Measurements from ENCODE around the gene PALS2. TPM values are rescaled to one million over a fixed set of nuclear protein-coding genes. Genes with fewer than 3 reads are reported as not detected.

The PALS2 gene, protein sequence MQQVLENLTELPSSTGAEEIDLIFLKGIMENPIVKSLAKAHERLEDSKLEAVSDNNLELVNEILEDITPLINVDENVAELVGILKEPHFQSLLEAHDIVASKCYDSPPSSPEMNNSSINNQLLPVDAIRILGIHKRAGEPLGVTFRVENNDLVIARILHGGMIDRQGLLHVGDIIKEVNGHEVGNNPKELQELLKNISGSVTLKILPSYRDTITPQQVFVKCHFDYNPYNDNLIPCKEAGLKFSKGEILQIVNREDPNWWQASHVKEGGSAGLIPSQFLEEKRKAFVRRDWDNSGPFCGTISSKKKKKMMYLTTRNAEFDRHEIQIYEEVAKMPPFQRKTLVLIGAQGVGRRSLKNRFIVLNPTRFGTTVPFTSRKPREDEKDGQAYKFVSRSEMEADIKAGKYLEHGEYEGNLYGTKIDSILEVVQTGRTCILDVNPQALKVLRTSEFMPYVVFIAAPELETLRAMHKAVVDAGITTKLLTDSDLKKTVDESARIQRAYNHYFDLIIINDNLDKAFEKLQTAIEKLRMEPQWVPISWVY
- 1 to 10 TPM; 5.6 to 6.4 (median 6.0) TPM for total RNA-seq

DNA sequence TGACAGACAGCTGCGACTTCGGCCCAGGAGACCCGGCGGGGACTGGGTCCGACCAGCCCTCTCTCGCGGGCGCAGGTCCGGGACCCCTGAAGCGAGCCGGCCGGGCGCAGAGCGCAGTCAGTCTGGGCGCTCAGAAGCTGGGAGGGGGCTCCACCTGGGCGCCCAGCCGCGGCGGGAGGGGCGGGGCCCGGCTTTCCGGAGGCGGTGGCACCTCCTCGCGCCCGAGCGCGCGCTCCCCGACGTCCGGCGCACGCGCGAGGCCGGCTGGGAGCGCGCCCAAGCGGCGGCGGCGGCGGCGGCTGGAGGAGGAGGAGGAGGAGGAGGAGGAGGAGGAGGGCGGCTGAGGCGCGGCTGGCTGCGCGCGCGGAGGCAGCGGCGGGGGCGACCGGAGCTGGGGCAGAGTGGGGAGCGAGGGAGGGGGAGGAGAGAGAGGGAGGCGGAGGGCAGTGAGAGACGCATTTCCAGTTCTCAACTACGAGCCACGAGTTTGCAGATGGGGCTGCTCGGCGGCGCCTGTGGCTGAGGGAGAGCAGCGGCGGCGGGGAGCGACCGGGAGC lies at the start of gene PALS2:
Gene PALS2, plus strand, starts transcription at position 456 of the 557 bp plus-strand sequence. CDS start 50,216 bp downstream, outside the sequence.
- no peak for TF ChIP-seq POLR2AphosphoS5 (IDR thresholded peaks at IDR 0.05)
- TF ChIP-seq, protein P1, sequence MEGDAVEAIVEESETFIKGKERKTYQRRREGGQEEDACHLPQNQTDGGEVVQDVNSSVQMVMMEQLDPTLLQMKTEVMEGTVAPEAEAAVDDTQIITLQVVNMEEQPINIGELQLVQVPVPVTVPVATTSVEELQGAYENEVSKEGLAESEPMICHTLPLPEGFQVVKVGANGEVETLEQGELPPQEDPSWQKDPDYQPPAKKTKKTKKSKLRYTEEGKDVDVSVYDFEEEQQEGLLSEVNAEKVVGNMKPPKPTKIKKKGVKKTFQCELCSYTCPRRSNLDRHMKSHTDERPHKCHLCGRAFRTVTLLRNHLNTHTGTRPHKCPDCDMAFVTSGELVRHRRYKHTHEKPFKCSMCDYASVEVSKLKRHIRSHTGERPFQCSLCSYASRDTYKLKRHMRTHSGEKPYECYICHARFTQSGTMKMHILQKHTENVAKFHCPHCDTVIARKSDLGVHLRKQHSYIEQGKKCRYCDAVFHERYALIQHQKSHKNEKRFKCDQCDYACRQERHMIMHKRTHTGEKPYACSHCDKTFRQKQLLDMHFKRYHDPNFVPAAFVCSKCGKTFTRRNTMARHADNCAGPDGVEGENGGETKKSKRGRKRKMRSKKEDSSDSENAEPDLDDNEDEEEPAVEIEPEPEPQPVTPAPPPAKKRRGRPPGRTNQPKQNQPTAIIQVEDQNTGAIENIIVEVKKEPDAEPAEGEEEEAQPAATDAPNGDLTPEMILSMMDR (IDR thresholded peaks at IDR 0.05) = no peak
- peaks cover 17% of the 10 kb centered on the region for H3K4me1 ChIP-seq
- H3K36me3 ChIP-seq = no peaks in the 10 kb centered on the region
- no peaks in the 10 kb centered on the region for H3K9me3 ChIP-seq
- 0% methylated on average over 28 of the region's 69 CpGs for WGBS
- no peaks in the 10 kb centered on the region for H3K27me3 ChIP-seq
- peak; percentile 74 to 76 for DNase-seq (ENCODE audit: low spot score in 2 of 2)
- peak within 1 kb of the TSS; percentile 79 for H3K4me3 ChIP-seq
- peak within 1 kb of the TSS; percentile 85 for H3K27ac ChIP-seq

DNA sequence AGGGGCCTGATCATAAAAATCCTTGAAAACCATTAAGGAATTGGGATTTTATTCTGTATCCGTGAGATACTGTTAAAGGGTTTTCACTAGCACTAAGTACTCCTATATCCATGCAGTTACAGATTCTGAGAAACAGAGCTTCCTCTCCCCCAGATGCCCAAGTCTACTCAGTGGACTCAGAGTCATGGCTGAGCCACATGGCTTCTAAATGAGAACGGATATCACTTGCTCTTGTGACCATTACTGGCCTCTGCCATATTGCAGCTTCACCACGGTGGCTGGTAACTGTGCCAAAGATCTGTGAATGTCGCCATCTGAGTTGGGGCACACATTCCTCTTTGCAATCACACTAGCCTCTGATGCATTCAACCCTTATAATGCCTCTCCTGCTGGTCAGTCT lies 42.0 kb upstream of the PALS2 start:
- TF ChIP-seq POLR2A (IDR thresholded peaks at IDR 0.05) = no peak
- TF ChIP-seq POLR2AphosphoS5 (IDR thresholded peaks at IDR 0.05) = no peak
- no peak for TF ChIP-seq EP300 (IDR thresholded peaks at IDR 0.05)
- TF ChIP-seq, protein P1 (IDR thresholded peaks at IDR 0.05) = no peak
- 94% methylated on average over 4 of the region's 4 CpGs for WGBS

DNA sequence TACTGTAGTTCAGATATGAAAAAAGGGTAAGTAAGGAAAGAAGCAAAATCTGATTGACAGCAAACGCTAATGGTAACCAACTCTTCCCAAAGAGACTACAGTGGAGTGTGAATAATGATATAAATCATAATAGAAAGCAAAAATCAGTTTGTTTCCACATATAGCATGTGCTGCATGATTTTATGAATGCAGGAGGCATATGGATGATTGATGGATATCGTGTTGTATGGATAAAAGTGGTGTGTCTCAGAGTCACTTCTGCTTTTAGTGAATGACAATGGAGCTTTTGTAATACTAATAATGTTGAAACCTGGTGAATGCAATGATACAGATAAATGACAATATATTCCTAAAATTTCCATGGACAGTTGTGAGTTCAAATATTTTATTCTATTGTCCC lies 36.6 kb upstream of the PALS2 start:
- WGBS = 51% methylated on average over 2 of the region's 2 CpGs
- DNase-seq (ENCODE audit: low spot score in 2 of 2) = no peak
- TF ChIP-seq POLR2A (IDR thresholded peaks at IDR 0.05) (no peak), EP300 (IDR thresholded peaks at IDR 0.05) (no peak), POLR2AphosphoS5 (IDR thresholded peaks at IDR 0.05) (no peak)
- TF ChIP-seq, protein P1 (IDR thresholded peaks at IDR 0.05) = no peak
- no peaks in the 10 kb centered on the region for H3K27me3 ChIP-seq
- no peaks in the 10 kb centered on the region for H3K9me3 ChIP-seq
- no peaks in the 10 kb centered on the region for H3K4me1 ChIP-seq
- no peak overlapping the region for H3K4me3 ChIP-seq
- no peaks in the 10 kb centered on the region for H3K36me3 ChIP-seq
- no peak overlapping the region for H3K27ac ChIP-seq

More for the DNA sequence above, 42.0 kb upstream of the PALS2 start:
- no peak for DNase-seq (ENCODE audit: low spot score in 2 of 2)
- H3K36me3 ChIP-seq = no peaks in the 10 kb centered on the region
- no peak overlapping the region for H3K27ac ChIP-seq
- H3K4me1 ChIP-seq = no peaks in the 10 kb centered on the region
- H3K27me3 ChIP-seq = no peaks in the 10 kb centered on the region
- no peak overlapping the region for H3K4me3 ChIP-seq
- H3K9me3 ChIP-seq = no peaks in the 10 kb centered on the region

DNA sequence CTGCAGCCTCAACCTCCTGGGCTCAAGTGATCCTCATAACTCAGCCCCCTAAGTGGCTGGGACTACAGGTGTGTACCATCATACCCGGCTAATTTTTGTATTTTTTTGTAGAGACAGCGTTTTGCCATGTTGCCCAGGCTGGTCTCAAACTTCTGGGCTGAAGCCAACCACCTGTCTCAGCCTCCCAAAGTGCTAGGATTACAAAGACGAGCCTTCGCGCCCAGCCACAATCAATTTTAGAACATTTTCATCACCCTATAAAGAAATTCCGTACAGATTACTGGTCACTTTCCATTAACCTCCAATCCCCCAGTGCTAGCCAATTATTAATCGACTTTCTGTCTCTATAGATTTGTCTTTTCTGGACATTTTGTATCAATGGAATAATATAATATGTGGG lies 32.3 kb upstream of the PALS2 start:
- no peak overlapping the region for H3K27ac ChIP-seq
- no peaks in the 10 kb centered on the region for H3K27me3 ChIP-seq
- H3K9me3 ChIP-seq = no peaks in the 10 kb centered on the region
- no peaks in the 10 kb centered on the region for H3K36me3 ChIP-seq
- no peaks in the 10 kb centered on the region for H3K4me1 ChIP-seq
- no peak for TF ChIP-seq EP300 (IDR thresholded peaks at IDR 0.05)
- no peak for TF ChIP-seq POLR2AphosphoS5 (IDR thresholded peaks at IDR 0.05)
- TF ChIP-seq POLR2A (IDR thresholded peaks at IDR 0.05) = no peak
- TF ChIP-seq, protein P1 (IDR thresholded peaks at IDR 0.05) = no peak
- H3K4me3 ChIP-seq = no peak overlapping the region
- DNase-seq (ENCODE audit: low spot score in 2 of 2) = no peak
- WGBS = 85% methylated on average over 7 of the region's 7 CpGs

DNA sequence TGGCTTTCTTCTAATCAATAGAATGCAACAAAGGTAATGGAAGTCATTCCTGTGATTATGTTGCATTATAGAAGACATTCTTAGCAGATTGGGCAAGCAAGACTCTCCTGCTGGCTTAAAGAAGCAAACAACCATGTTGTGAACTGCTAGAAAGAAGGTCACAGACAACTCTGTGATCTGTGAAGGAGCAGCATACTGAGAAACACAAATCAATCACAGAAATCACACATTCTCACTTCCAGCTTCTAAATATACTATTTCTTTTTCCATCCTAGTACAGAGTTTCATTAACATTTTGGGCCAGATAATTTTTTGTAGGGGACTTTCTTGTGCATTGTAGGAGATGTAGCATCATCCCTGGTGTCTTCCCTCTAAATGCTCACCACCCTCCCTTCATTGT lies 28.0 kb upstream of the PALS2 start:
- no peak for DNase-seq (ENCODE audit: low spot score in 2 of 2)
- H3K36me3 ChIP-seq = no peaks in the 10 kb centered on the region
- TF ChIP-seq, protein P1 (IDR thresholded peaks at IDR 0.05) = no peak
- TF ChIP-seq POLR2A (IDR thresholded peaks at IDR 0.05) (no peak), POLR2AphosphoS5 (IDR thresholded peaks at IDR 0.05) (no peak), EP300 (IDR thresholded peaks at IDR 0.05) (no peak)
- no peaks in the 10 kb centered on the region for H3K27me3 ChIP-seq
- no peak overlapping the region for H3K4me3 ChIP-seq
- H3K27ac ChIP-seq = no peak overlapping the region
- H3K4me1 ChIP-seq = no peaks in the 10 kb centered on the region
- H3K9me3 ChIP-seq = no peaks in the 10 kb centered on the region

Data from suprapubic skin (tissue), 4 donors.